Trophoblast cell (in vitro differentiated cells and primary cell): ENCODE data around the gene PPHLN1.

Experiments used
- DNase-seq, 2 donors: peaks; one replicate each; pipeline ENCODE4 v3.0.0-alpha.2; 2016
- H2AFZ ChIP-seq: 2 replicates; pipeline ENCODE4 v1.6.1; 2013; ENCODE audit warnings: low read length, moderate library complexity, mild to moderate bottlenecking; ENCODE audit not compliant: insufficient read depth, poor library complexity
- H2AK5ac ChIP-seq: 2 replicates; pipeline ENCODE4 v1.6.1; 2013; ENCODE audit warnings: mild to moderate bottlenecking, low read length
- H2BK120ac ChIP-seq: 2 replicates; pipeline ENCODE4 v1.6.1; 2013; ENCODE audit warnings: low read length, mild to moderate bottlenecking, moderate library complexity; ENCODE audit not compliant: insufficient read depth, poor library complexity
- H2BK12ac ChIP-seq: 2 replicates; pipeline ENCODE4 v1.6.1; 2013; ENCODE audit warnings: mild to moderate bottlenecking, low read length, moderate library complexity
- H2BK5ac ChIP-seq: 2 replicates; pipeline ENCODE4 v1.6.1; 2013; ENCODE audit warnings: low read length, low read depth, moderate library complexity, mild to moderate bottlenecking; ENCODE audit not compliant: poor library complexity
- H3K14ac ChIP-seq: 2 replicates; pipeline ENCODE4 v1.6.1; 2013; ENCODE audit warnings: mild to moderate bottlenecking, low read length
- H3K18ac ChIP-seq: 2 replicates; pipeline ENCODE4 v1.6.1; 2013; ENCODE audit warnings: mild to moderate bottlenecking, low read length
- H3K23ac ChIP-seq: 2 replicates; pipeline ENCODE4 v1.6.1; 2013; ENCODE audit warnings: low read length
- H3K27ac ChIP-seq: 2 replicates; pipeline ENCODE4 v1.5.1; 2013; ENCODE audit warnings: low read depth, mild to moderate bottlenecking, inconsistent platforms, low read length, moderate library complexity
- H3K27me3 ChIP-seq: 2 replicates; pipeline ENCODE4 v1.6.1; 2013; ENCODE audit warnings: inconsistent platforms, mild to moderate bottlenecking, low read length, moderate library complexity; ENCODE audit not compliant: insufficient read depth
- H3K36me3 ChIP-seq, 2 experiments: 1 replicate in 1 of 2; 2 replicates in 1 of 2; pipeline ENCODE4 v1.6.1; 2013; ENCODE audit warnings: low read length in 2 of 2, mild to moderate bottlenecking in 2 of 2, moderate library complexity in 1 of 2; ENCODE audit not compliant: insufficient read depth in 2 of 2, control insufficient read depth in 1 of 2
- H3K4ac ChIP-seq: 2 replicates; pipeline ENCODE4 v1.6.1; 2013; ENCODE audit warnings: low read depth, mild to moderate bottlenecking, low read length, moderate library complexity
- H3K4me1 ChIP-seq, 2 experiments: 1 replicate in 1 of 2; 2 replicates in 1 of 2; pipeline ENCODE4 v1.6.1; 2013; ENCODE audit warnings: low read length in 2 of 2, mild to moderate bottlenecking in 2 of 2, moderate library complexity in 1 of 2; ENCODE audit not compliant: insufficient read depth in 2 of 2, control insufficient read depth in 1 of 2
- H3K4me2 ChIP-seq: 2 replicates; pipeline ENCODE4 v1.6.1; 2013; ENCODE audit warnings: inconsistent platforms, mild to moderate bottlenecking, low read length, moderate library complexity
- H3K4me3 ChIP-seq: 2 replicates; pipeline ENCODE4 v1.5.1; 2013; ENCODE audit warnings: mild to moderate bottlenecking, low read depth, low read length, inconsistent platforms
- H3K79me1 ChIP-seq: one replicate; pipeline ENCODE4 v1.6.1; 2013; ENCODE audit warnings: low read length
- H3K79me2 ChIP-seq: 2 replicates; pipeline ENCODE4 v1.6.1; 2013; ENCODE audit warnings: low read length, mild to moderate bottlenecking; ENCODE audit not compliant: control insufficient read depth, insufficient read depth, poor library complexity
- H3K9ac ChIP-seq: 2 replicates; pipeline ENCODE4 v1.6.1; 2013; ENCODE audit warnings: mild to moderate bottlenecking, low read length
- H3K9me3 ChIP-seq: 2 replicates; pipeline ENCODE4 v1.6.1; 2013; ENCODE audit warnings: low read depth, mild to moderate bottlenecking, control low read depth, inconsistent platforms, low read length; ENCODE audit not compliant: insufficient read depth
- H4K12ac ChIP-seq: 2 replicates; pipeline ENCODE4 v1.6.1; 2013; ENCODE audit warnings: low read depth, mild to moderate bottlenecking, low read length, moderate library complexity
- H4K8ac ChIP-seq: 2 replicates; pipeline ENCODE4 v1.6.1; 2013; ENCODE audit warnings: low read depth, mild to moderate bottlenecking, low read length, moderate library complexity
- H4K91ac ChIP-seq: one replicate; pipeline ENCODE4 v1.6.1; 2013; ENCODE audit warnings: low read depth, mild to moderate bottlenecking, low read length, moderate library complexity
- WGBS: extraction: QIAGEN DNeasy Blood & Tissue Kit; methylation state at CpG from one replicate; pipeline ENCODE4 v1.1.7; 2013; ENCODE audit warnings: missing lambda C conversion rate; ENCODE audit not compliant: insufficient read length, insufficient coverage; ENCODE audit errors: extremely low coverage; 5-methylcytosine and 5-hydroxymethylcytosine counted together

PPHLN1 gene

DNA sequence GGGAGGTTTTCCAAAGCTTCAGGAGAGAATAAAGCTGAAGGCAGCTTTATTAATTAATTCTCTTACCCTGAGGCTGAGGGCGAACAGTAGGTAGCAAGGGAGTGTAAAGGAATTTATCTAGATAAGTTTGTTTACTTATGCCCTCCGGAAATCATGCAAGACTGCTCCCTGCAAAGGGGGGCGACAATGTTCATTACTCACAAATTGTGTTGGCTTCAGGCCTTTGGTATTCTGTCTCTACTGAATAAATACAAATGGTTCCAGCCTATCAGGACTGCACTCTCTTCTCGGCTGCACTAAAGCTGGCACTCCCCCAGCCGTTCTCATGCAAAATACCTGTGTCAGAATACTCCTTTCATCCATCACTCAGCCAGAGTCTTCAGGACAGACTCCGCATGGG is 120.8 kb downstream of the PPHLN1 start:
- Histone ChIP-seq H3K4me1 (no peaks in the 10 kb centered on the region), H4K12ac (no peak overlapping the region), H4K8ac (no peak overlapping the region), H3K9ac (no peak overlapping the region), H2AK5ac (no peak overlapping the region), H3K9me3 (no peaks in the 10 kb centered on the region), H3K4me2 (no peak overlapping the region), H3K36me3 (peaks cover 7 to 9% of the 10 kb centered on the region in 2 experiments), H2BK5ac (no peak overlapping the region), H2AFZ (no peak overlapping the region), H3K4ac (no peak overlapping the region), H3K23ac (no peak overlapping the region), H3K4me3 (no peak overlapping the region), H3K27ac (no peak overlapping the region), H3K14ac (no peak overlapping the region), H2BK12ac (no peak overlapping the region), H3K18ac (no peak overlapping the region), H2BK120ac (no peak overlapping the region), H4K91ac (no peak overlapping the region), H3K79me2 (no peaks in the 10 kb centered on the region), H3K27me3 (no peaks in the 10 kb centered on the region), H3K79me1 (no peaks in the 10 kb centered on the region)
- DNase-seq, result no peak
- no CpG with 5 or more reads among the region's 6 CpGs for WGBS

DNA sequence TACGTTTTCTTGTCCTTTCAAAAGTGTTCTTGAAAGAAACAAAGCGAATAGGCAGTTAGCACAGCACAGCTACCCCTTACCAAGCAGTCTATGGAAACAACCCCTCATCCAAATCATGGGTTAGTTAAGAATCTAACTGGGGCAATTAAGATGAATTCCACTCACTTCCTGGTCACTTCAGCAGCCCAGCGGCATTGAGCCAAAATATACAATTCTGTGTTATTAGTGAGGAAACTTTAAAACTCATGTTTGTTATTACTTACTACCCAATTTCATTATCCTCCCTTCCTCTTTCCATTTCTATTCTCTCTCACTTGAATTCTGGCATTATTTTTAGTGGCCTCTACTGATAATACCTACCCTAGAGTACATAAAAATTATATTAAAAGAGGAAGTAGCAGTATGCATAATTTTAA is 121.4 kb downstream of the PPHLN1 start:
- H3K79me2 ChIP-seq, result no peaks in the 10 kb centered on the region
- no peak overlapping the region for H3K14ac ChIP-seq
- no peak overlapping the region for H3K18ac ChIP-seq
- H3K23ac ChIP-seq, result no peak overlapping the region
- H3K4ac ChIP-seq, result no peak overlapping the region
- H3K36me3 ChIP-seq, result peaks cover 5 to 9% of the 10 kb centered on the region in 2 experiments
- H4K8ac ChIP-seq, result no peak overlapping the region
- H3K27ac ChIP-seq, result no peak overlapping the region
- no peak overlapping the region for H2AK5ac ChIP-seq
- no peak for DNase-seq
- no peak overlapping the region for H2BK5ac ChIP-seq
- no peaks in the 10 kb centered on the region for H3K9me3 ChIP-seq
- no peaks in the 10 kb centered on the region for H3K27me3 ChIP-seq
- no peak overlapping the region for H2BK120ac ChIP-seq
- no CpG with 5 or more reads among the region's 3 CpGs for WGBS
- H3K79me1 ChIP-seq, result no peaks in the 10 kb centered on the region
- no peak overlapping the region for H3K9ac ChIP-seq
- H4K12ac ChIP-seq, result no peak overlapping the region
- no peak overlapping the region for H2BK12ac ChIP-seq
- H2AFZ ChIP-seq, result no peak overlapping the region
- H3K4me3 ChIP-seq, result no peak overlapping the region
- H3K4me1 ChIP-seq, result no peaks in the 10 kb centered on the region
- no peak overlapping the region for H3K4me2 ChIP-seq
- no peak overlapping the region for H4K91ac ChIP-seq

DNA sequence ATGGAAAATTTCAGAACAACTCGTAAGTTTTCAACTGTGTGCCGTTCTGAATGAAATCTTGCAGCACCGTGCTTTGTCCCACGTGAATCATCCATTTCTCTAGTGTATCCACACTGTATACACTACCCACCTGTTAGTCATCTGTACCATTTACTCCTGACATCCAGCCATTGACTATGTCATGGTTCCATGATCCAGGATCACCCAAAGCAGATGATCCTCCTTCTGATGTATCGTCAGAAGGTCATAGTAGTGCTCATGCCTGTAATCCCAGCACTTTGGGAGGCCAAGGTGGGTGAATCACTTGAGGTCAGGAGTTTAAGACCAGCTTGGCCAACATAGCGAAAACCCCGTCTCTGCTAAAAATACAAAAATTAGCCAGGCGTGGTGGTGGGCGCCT is 122.9 kb downstream of the PPHLN1 start:
- H3K23ac ChIP-seq, result no peak overlapping the region
- H3K9ac ChIP-seq, result no peak overlapping the region
- no peak overlapping the region for H4K91ac ChIP-seq
- no peak overlapping the region for H2BK12ac ChIP-seq
- H4K8ac ChIP-seq, result no peak overlapping the region
- H3K14ac ChIP-seq, result no peak overlapping the region
- no peak overlapping the region for H2BK120ac ChIP-seq
- no peak overlapping the region for H2BK5ac ChIP-seq
- no peak overlapping the region for H3K4ac ChIP-seq
- H3K79me1 ChIP-seq, result no peaks in the 10 kb centered on the region
- no peak overlapping the region for H3K4me2 ChIP-seq
- no peaks in the 10 kb centered on the region for H3K4me1 ChIP-seq
- no peak overlapping the region for H3K18ac ChIP-seq
- DNase-seq, result no peak
- H2AK5ac ChIP-seq, result no peak overlapping the region
- no peaks in the 10 kb centered on the region for H3K9me3 ChIP-seq
- no peaks in the 10 kb centered on the region for H3K79me2 ChIP-seq
- H3K27me3 ChIP-seq, result no peaks in the 10 kb centered on the region
- H3K36me3 ChIP-seq, result peaks cover 3 to 5% of the 10 kb centered on the region in 2 experiments
- no peak overlapping the region for H2AFZ ChIP-seq
- WGBS, result no CpG with 5 or more reads among the region's 9 CpGs
- H3K27ac ChIP-seq, result no peak overlapping the region
- no peak overlapping the region for H4K12ac ChIP-seq
- H3K4me3 ChIP-seq, result no peak overlapping the region

DNA sequence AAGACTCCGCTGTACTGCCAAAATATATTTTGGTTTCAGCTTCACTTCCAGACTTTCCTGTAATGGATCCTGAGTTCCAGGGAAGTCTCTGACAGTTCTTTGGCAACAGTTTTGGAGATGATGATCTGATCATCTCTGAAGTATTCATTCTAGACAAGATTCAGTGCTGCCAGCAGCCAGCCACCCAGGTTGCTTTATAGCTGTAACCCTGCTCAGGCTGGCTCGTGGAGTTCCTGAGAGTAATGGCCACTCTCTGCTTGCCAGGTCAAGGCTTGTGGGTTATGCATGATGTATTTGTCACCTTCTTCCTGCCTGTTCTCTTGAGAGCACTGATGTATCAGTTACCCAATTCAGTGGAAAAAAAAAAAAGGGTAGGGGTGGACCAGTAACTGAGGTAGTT is 124.3 kb downstream of the PPHLN1 start:
- WGBS, result no CpG with 5 or more reads among the region's 2 CpGs
- no peak overlapping the region for H3K4me3 ChIP-seq
- H3K79me2 ChIP-seq, result no peaks in the 10 kb centered on the region
- H2AFZ ChIP-seq, result no peak overlapping the region
- H3K9me3 ChIP-seq, result no peaks in the 10 kb centered on the region
- no peak for DNase-seq
- H2AK5ac ChIP-seq, result no peak overlapping the region
- H3K4me2 ChIP-seq, result no peak overlapping the region
- no peak overlapping the region for H4K8ac ChIP-seq
- no peak overlapping the region for H2BK5ac ChIP-seq
- no peak overlapping the region for H4K12ac ChIP-seq
- H3K18ac ChIP-seq, result no peak overlapping the region
- no peak overlapping the region for H3K4ac ChIP-seq
- H3K36me3 ChIP-seq, result peaks cover 3 to 5% of the 10 kb centered on the region in 2 experiments
- no peak overlapping the region for H2BK120ac ChIP-seq
- no peak overlapping the region for H3K14ac ChIP-seq
- H4K91ac ChIP-seq, result no peak overlapping the region
- H3K9ac ChIP-seq, result no peak overlapping the region
- H3K27ac ChIP-seq, result no peak overlapping the region
- no peak overlapping the region for H2BK12ac ChIP-seq
- H3K27me3 ChIP-seq, result no peaks in the 10 kb centered on the region
- no peaks in the 10 kb centered on the region for H3K4me1 ChIP-seq
- H3K23ac ChIP-seq, result no peak overlapping the region
- no peaks in the 10 kb centered on the region for H3K79me1 ChIP-seq
